ENCODE data around the gene ITGB2. TPM values are rescaled to one million over a fixed set of nuclear protein-coding genes. Genes with fewer than 3 reads are reported as not detected.

The ITGB2 gene
- total RNA-seq, 1 experiment from 2014 or later: 1.5 TPM

DNA sequence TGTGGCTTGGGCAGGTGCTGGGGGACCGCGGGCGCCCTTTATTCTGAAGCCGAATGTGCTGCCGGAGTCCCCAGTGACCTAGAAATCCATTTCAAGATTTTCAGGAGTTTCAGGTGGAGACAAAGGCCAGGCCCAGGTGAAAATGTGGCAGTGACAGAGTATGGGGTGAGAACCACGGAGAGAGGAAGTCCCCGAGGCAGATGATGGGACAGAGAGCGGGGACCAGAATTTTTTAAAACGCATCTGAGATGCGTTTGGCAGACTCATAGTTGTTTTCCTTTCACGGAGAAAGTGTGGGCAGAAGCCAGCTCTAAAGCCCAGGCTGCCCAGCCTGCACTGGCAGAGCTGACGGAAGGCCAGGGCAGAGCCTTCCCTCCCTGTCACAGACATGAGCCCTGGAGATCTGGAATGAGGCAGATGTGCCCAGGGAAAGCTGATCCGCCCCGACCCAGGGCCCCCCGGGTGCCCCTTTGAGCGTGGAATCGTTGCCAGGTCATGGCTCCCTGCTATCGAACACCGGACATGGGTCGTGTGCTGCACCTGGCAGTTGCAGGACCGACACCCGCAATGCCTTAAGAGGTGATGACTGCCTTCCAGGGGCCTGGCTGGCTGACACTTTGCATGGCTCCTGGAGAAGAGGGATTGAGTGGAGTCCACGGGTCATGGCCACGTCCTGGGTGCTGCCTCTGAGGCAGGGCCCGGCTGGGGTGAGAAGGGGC is 12.7 kb upstream of the ITGB2 start:
- Histone ChIP-seq H3K27me3 (ENCODE audit: insufficient read depth, low read length) (peaks cover 37% of the 10 kb centered on the region; the same call in 1 of the 2 replicates), H3K27ac (ENCODE audit: low read depth, low read length) (no peak overlapping the region), H3K4me1 (ENCODE audit: control insufficient read depth in 1 of 2, insufficient read depth in 2 of 2, low read length in 2 of 2) (peaks cover 4 to 13% of the 10 kb centered on the region in 2 experiments), H3K4me3 (replicated peaks in 1 of 2; ENCODE audit: low read depth in 1 of 2, low read length in 2 of 2) (no peak overlapping the region), H3K9ac (ENCODE audit: low read length) (no peak overlapping the region), H3K79me2 (ENCODE audit: insufficient read depth, low read length) (no peaks in the 10 kb centered on the region), H2AFZ (ENCODE audit: low read depth, low read length, poor library complexity, severe bottlenecking) (no peak overlapping the region), H4K20me1 (ENCODE audit: insufficient read depth) (no peaks in the 10 kb centered on the region), H3K4me2 (ENCODE audit: low read length) (no peak overlapping the region), H3K36me3 (ENCODE audit: control insufficient read depth in 1 of 2, insufficient read depth in 2 of 2, low read length in 2 of 2) (no peaks in the 10 kb centered on the region), H3K9me3 (ENCODE audit: control insufficient read depth in 1 of 2, insufficient read depth in 1 of 2, low read depth in 1 of 2, low read length in 2 of 2) (no peaks in the 10 kb centered on the region), H3K9me2 (ENCODE audit: insufficient read depth) (no peaks in the 10 kb centered on the region)
- DNase-seq (ENCODE audit: low read depth, low spot score) (no peak), ATAC-seq (no peak)
- intact Hi-C loops (cut with micrococcal nuclease): no loop called here
- ChIA-PET POLR2A (no interaction called here), RAD21 (ENCODE audit: low non-redundant PET in 1 of 2, low total read pairs in 2 of 2, uncharacterized antibody in 2 of 2, unreplicated experiment in 2 of 2) (no interaction called here), CTCF (no interaction called here)
- TF ChIP-seq SIN3A (IDR thresholded peaks at IDR 0.05; ENCODE audit: low read depth): no peak
- TF ChIP-seq ZNF274 (IDR thresholded peaks at IDR 0.05; ENCODE audit: low read depth, low read length): no peak
- TF ChIP-seq, protein P1, sequence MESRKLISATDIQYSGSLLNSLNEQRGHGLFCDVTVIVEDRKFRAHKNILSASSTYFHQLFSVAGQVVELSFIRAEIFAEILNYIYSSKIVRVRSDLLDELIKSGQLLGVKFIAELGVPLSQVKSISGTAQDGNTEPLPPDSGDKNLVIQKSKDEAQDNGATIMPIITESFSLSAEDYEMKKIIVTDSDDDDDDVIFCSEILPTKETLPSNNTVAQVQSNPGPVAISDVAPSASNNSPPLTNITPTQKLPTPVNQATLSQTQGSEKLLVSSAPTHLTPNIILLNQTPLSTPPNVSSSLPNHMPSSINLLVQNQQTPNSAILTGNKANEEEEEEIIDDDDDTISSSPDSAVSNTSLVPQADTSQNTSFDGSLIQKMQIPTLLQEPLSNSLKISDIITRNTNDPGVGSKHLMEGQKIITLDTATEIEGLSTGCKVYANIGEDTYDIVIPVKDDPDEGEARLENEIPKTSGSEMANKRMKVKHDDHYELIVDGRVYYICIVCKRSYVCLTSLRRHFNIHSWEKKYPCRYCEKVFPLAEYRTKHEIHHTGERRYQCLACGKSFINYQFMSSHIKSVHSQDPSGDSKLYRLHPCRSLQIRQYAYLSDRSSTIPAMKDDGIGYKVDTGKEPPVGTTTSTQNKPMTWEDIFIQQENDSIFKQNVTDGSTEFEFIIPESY (IDR thresholded peaks at IDR 0.05; ENCODE audit: extremely low read depth, insufficient replicate concordance, low read length): no peak
- TF ChIP-seq, protein P2, sequence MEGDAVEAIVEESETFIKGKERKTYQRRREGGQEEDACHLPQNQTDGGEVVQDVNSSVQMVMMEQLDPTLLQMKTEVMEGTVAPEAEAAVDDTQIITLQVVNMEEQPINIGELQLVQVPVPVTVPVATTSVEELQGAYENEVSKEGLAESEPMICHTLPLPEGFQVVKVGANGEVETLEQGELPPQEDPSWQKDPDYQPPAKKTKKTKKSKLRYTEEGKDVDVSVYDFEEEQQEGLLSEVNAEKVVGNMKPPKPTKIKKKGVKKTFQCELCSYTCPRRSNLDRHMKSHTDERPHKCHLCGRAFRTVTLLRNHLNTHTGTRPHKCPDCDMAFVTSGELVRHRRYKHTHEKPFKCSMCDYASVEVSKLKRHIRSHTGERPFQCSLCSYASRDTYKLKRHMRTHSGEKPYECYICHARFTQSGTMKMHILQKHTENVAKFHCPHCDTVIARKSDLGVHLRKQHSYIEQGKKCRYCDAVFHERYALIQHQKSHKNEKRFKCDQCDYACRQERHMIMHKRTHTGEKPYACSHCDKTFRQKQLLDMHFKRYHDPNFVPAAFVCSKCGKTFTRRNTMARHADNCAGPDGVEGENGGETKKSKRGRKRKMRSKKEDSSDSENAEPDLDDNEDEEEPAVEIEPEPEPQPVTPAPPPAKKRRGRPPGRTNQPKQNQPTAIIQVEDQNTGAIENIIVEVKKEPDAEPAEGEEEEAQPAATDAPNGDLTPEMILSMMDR (IDR thresholded peaks at IDR 0.05 in 2 of 3, conservative IDR thresholded peaks at IDR 0.05 in 1 of 3; ENCODE audit: borderline replicate concordance in 1 of 3, insufficient read depth in 1 of 3, low read depth in 2 of 3, low read length in 2 of 3): no peak
- TF ChIP-seq TCF7L2 (IDR thresholded peaks at IDR 0.05; ENCODE audit: borderline replicate concordance, extremely low read depth, insufficient read depth, insufficient read length): no peak
- no peak for TF ChIP-seq CEBPB (IDR thresholded peaks at IDR 0.05; ENCODE audit: low read depth)
- TF ChIP-seq SRF (IDR thresholded peaks at IDR 0.05; ENCODE audit: low read depth): no peak
- TF ChIP-seq, protein P3, sequence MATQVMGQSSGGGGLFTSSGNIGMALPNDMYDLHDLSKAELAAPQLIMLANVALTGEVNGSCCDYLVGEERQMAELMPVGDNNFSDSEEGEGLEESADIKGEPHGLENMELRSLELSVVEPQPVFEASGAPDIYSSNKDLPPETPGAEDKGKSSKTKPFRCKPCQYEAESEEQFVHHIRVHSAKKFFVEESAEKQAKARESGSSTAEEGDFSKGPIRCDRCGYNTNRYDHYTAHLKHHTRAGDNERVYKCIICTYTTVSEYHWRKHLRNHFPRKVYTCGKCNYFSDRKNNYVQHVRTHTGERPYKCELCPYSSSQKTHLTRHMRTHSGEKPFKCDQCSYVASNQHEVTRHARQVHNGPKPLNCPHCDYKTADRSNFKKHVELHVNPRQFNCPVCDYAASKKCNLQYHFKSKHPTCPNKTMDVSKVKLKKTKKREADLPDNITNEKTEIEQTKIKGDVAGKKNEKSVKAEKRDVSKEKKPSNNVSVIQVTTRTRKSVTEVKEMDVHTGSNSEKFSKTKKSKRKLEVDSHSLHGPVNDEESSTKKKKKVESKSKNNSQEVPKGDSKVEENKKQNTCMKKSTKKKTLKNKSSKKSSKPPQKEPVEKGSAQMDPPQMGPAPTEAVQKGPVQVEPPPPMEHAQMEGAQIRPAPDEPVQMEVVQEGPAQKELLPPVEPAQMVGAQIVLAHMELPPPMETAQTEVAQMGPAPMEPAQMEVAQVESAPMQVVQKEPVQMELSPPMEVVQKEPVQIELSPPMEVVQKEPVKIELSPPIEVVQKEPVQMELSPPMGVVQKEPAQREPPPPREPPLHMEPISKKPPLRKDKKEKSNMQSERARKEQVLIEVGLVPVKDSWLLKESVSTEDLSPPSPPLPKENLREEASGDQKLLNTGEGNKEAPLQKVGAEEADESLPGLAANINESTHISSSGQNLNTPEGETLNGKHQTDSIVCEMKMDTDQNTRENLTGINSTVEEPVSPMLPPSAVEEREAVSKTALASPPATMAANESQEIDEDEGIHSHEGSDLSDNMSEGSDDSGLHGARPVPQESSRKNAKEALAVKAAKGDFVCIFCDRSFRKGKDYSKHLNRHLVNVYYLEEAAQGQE (IDR thresholded peaks at IDR 0.05; ENCODE audit: low read depth): no peak
- no peak for TF ChIP-seq JUND (IDR thresholded peaks at IDR 0.05)
- TF ChIP-seq POLR2AphosphoS5 (IDR thresholded peaks at IDR 0.05; ENCODE audit: low read depth, low read length): no peak
- TF ChIP-seq EGR1 (IDR thresholded peaks at IDR 0.05; ENCODE audit: low read depth): no peak
- TF ChIP-seq SP1 (IDR thresholded peaks at IDR 0.05; ENCODE audit: low read depth): no peak
- TF ChIP-seq POLR2A (IDR thresholded peaks at IDR 0.05; ENCODE audit: borderline replicate concordance, extremely low read depth, insufficient read depth, insufficient read length): no peak
- TF ChIP-seq, protein P4, sequence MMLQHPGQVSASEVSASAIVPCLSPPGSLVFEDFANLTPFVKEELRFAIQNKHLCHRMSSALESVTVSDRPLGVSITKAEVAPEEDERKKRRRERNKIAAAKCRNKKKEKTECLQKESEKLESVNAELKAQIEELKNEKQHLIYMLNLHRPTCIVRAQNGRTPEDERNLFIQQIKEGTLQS (IDR thresholded peaks at IDR 0.05): no peak
- TF ChIP-seq, protein P5, sequence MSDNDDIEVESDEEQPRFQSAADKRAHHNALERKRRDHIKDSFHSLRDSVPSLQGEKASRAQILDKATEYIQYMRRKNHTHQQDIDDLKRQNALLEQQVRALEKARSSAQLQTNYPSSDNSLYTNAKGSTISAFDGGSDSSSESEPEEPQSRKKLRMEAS (IDR thresholded peaks at IDR 0.05): no peak
- TF ChIP-seq ZFX (IDR thresholded peaks at IDR 0.05): no peak
- TF ChIP-seq EZH2phosphoT487 (IDR thresholded peaks at IDR 0.05; ENCODE audit: borderline replicate concordance): no peak
- no peak for TF ChIP-seq EZH2 (IDR thresholded peaks at IDR 0.05)
- TF ChIP-seq ELF1 (IDR thresholded peaks at IDR 0.05; ENCODE audit: borderline replicate concordance, low read depth): no peak
- BruUV-seq (replicated peaks): no TSS peak
